ENCODE results near the gene GALM. TPM values are rescaled to one million over a fixed set of nuclear protein-coding genes. Genes with fewer than 3 reads are reported as not detected.
"Not testable (repeated sequence)": the region's sequence is repeated elsewhere in the genome, so short reads cannot be mapped to it uniquely, and the experiment has no call there.

Gene GALM
- total RNA-seq, 1 donor from 2014 or later: 46.3 TPM

DNA sequence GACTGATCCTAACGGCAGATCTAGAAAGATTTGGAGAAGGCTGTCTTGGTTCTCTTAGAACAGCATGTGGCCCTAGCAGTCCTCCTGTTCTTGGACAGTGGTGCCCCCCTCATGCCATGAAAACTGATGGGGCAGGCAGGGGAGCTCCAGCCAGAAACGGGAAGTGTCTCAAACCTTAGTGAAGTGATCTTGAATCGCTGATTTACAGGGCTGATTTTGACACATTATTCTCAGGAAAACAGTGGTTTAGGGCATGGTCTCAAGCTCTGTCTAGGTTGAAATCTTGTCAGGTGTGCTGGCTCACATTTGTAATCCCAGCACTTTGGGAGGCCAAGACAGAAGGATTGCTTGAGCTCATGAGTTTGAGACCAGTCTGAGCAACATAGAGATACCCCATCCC is 47.4 kb downstream of the GALM start:
- Mint-ChIP-seq H3K9me3 (ENCODE audit: low read depth) (peaks cover 4% of the 10 kb centered on the region), H3K27ac (no peak overlapping the region), H3K27me3 (no peaks in the 10 kb centered on the region), H3K4me3 (ENCODE audit: low read depth) (no peak overlapping the region), H3K4me1 (ENCODE audit: low read depth) (peaks cover 7% of the 10 kb centered on the region), H3K36me3 (ENCODE audit: insufficient read depth) (peaks cover 17% of the 10 kb centered on the region)
- no peak for DNase-seq (ENCODE audit: low spot score, unreplicated experiment)
- TF ChIP-seq, protein P1, sequence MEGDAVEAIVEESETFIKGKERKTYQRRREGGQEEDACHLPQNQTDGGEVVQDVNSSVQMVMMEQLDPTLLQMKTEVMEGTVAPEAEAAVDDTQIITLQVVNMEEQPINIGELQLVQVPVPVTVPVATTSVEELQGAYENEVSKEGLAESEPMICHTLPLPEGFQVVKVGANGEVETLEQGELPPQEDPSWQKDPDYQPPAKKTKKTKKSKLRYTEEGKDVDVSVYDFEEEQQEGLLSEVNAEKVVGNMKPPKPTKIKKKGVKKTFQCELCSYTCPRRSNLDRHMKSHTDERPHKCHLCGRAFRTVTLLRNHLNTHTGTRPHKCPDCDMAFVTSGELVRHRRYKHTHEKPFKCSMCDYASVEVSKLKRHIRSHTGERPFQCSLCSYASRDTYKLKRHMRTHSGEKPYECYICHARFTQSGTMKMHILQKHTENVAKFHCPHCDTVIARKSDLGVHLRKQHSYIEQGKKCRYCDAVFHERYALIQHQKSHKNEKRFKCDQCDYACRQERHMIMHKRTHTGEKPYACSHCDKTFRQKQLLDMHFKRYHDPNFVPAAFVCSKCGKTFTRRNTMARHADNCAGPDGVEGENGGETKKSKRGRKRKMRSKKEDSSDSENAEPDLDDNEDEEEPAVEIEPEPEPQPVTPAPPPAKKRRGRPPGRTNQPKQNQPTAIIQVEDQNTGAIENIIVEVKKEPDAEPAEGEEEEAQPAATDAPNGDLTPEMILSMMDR (IDR thresholded peaks at IDR 0.05; ENCODE audit: unreplicated experiment): no peak

DNA sequence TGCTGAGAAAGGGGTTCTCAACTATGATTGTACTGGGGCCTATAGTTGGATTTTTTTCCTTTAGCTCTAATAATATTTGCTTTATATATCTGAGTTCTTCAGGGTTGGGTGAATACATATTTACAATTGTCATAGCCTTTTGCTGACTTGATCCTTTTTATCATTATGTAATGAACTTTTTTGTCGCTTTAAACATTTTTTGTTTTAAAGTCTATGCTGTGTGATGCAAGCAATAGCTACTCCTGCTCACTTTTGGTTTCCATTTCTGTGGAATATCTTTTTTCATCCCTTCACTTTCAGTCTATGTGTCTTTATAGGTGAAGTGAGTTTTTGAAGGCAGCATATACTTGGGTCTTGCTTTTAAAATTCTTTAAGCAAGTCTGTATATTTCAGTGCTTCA is 49.0 kb downstream of the GALM start:
- not testable (repeated sequence) for H3K27ac Mint-ChIP-seq; H3K4me1 Mint-ChIP-seq (ENCODE audit: low read depth); H3K9me3 Mint-ChIP-seq (ENCODE audit: low read depth); H3K27me3 Mint-ChIP-seq; H3K4me3 Mint-ChIP-seq (ENCODE audit: low read depth); DNase-seq (ENCODE audit: low spot score, unreplicated experiment)
- H3K36me3 Mint-ChIP-seq (ENCODE audit: insufficient read depth): peaks cover 18% of the 10 kb centered on the region

DNA sequence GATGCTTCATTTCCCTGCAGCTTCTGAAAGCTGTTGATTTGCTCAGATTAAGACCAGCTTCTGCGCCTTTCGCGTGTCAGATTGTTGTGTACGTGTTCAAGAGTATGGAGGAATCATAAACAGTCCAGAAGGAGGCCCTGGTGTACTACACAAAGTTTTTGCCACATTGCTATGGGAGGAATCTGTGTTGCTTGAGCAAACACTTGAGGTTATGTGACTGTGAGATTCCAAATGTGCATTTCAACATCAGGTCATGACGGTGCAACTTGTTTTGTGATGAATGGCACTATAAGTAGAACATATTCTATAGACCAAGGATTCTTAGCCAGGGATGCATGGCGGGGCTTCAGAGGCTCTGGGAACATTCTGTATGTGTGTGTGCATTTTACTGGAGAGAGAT is 50.3 kb downstream of the GALM start:
- H3K4me3 Mint-ChIP-seq (ENCODE audit: low read depth): no peak overlapping the region
- no peaks in the 10 kb centered on the region for H3K27me3 Mint-ChIP-seq
- peak overlapping the region; percentile 5 for H3K27ac Mint-ChIP-seq
- TF ChIP-seq, protein P1 (IDR thresholded peaks at IDR 0.05; ENCODE audit: unreplicated experiment): no peak
- peaks cover 7% of the 10 kb centered on the region for H3K4me1 Mint-ChIP-seq (ENCODE audit: low read depth)
- DNase-seq (ENCODE audit: low spot score, unreplicated experiment): no peak
- H3K36me3 Mint-ChIP-seq (ENCODE audit: insufficient read depth): peaks cover 25% of the 10 kb centered on the region
- H3K9me3 Mint-ChIP-seq (ENCODE audit: low read depth): peaks cover 4% of the 10 kb centered on the region

DNA sequence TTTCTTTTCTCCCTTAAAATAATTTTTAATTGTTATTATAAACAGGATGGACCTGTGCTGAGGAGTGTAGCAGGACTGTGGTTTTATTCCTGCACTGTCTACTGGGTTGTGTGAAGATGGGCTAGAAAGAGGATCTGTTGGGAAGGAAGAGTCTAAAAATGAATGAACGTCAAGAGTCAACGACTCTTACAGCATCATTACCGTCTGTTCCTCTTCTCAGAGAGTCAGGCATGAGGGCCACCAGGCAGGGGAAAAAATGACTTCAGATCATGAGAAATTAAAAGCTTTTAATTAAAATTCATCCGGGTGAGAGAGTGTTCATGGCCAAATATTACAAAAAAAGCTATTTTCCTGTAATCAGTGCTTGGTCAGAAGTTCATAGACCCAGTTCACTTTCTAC is 52.7 kb downstream of the GALM start:
- no peak overlapping the region for H3K4me3 Mint-ChIP-seq (ENCODE audit: low read depth)
- DNase-seq (ENCODE audit: low spot score, unreplicated experiment): no peak
- TF ChIP-seq, protein P1 (IDR thresholded peaks at IDR 0.05; ENCODE audit: unreplicated experiment): no peak
- H3K9me3 Mint-ChIP-seq (ENCODE audit: low read depth): no peaks in the 10 kb centered on the region
- H3K27ac Mint-ChIP-seq: no peak overlapping the region
- H3K36me3 Mint-ChIP-seq (ENCODE audit: insufficient read depth): peaks cover 17% of the 10 kb centered on the region
- H3K4me1 Mint-ChIP-seq (ENCODE audit: low read depth): peaks cover 12% of the 10 kb centered on the region
- H3K27me3 Mint-ChIP-seq: no peaks in the 10 kb centered on the region

DNA sequence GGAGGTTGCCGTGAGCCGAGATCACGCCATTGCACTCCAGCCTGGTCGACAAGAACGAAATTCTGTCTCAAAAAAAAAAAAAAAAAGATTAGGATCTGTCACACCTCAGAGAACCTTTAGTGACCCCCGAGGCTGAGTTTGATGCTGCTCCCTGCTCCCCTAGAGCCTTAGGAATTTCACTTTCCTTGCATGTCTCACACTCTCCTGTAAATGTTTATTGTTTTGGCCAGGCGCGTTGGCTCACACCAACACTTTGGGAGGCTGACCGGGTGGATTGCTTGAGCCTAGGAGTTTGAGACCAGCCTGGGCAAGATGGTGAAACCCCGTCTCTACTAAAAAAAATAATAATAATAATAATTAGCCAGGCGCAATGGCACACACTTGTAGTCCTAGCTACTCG is 53.8 kb downstream of the GALM start:
- DNase-seq (ENCODE audit: low spot score, unreplicated experiment): no peak
- H3K4me1 Mint-ChIP-seq (ENCODE audit: low read depth): peaks cover 8% of the 10 kb centered on the region
- H3K27me3 Mint-ChIP-seq: no peaks in the 10 kb centered on the region
- H3K36me3 Mint-ChIP-seq (ENCODE audit: insufficient read depth): peaks cover 14% of the 10 kb centered on the region
- H3K9me3 Mint-ChIP-seq (ENCODE audit: low read depth): no peaks in the 10 kb centered on the region
- no peak overlapping the region for H3K4me3 Mint-ChIP-seq (ENCODE audit: low read depth)
- no peak overlapping the region for H3K27ac Mint-ChIP-seq
- TF ChIP-seq, protein P1 (IDR thresholded peaks at IDR 0.05; ENCODE audit: unreplicated experiment): no peak

DNA sequence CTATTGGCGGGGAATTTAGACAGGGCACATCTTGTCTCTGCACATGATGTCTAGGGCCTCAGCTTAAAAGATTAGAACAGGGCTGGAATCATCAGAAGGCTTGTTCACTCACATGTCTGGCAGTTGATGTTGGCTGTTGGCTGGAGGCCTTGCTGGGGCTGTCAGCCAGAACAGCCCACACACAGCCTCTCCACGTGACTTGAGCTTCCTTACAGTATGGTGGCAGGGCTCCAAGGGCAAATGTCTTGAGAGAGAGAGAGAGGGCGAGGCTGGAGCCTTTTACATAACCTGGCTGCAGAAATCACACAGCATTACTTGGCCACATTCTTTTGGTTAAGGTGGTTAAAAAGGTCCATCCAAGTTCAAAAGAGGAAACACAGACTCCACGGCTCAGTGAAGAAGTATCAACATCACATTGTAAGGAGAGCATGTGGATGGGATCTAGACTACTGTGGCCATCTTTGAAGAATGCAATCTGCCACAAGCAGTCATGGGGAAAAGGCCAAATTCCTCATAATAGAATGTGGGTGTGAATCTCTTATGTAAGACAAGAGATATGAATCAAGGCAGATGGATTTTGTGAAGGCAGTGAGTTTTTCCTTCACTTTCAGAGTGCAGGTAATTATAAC is 54.8 kb downstream of the GALM start:
- Mint-ChIP-seq H3K27me3 (no peaks in the 10 kb centered on the region), H3K4me1 (ENCODE audit: low read depth) (peaks cover 5% of the 10 kb centered on the region), H3K36me3 (ENCODE audit: insufficient read depth) (peaks cover 12% of the 10 kb centered on the region), H3K9me3 (ENCODE audit: low read depth) (no peaks in the 10 kb centered on the region), H3K4me3 (ENCODE audit: low read depth) (no peak overlapping the region), H3K27ac (no peak overlapping the region)
- no peak for DNase-seq (ENCODE audit: low spot score, unreplicated experiment)
- TF ChIP-seq, protein P1 (IDR thresholded peaks at IDR 0.05; ENCODE audit: unreplicated experiment): no peak

Data from progenitor cell of endocrine pancreas (in vitro differentiated cells).